NCI-H1105 (cell line): ENCODE data around the gene PIGU.
A peak's percentile ranks its signal among the peaks of the same experiment; 100 is the strongest.

Source experiments
- DNase-seq: peaks from one replicate; lab custom pipeline; 2025; lab: John Stamatoyannopoulos, UW

PIGU gene

DNA sequence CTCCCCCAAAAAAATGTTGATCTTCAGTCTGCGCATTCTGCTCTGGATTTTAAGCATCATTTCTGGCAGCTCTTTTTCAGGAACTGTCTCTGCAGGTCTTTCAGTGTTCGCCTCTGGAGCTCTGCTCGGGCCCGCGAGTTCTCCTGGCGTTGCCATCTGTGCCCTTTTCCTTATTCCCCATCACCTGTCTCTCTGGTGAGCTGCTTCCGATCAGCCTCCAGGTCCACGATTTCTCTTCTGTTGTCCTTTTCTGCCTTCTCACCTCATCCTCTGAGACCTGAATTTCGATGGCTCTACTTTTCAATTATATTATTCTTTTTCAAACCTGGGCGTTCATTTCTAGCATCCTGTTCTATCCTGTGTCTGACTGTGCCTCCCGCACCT lies 119.0 kb downstream of the PIGU start:
- peak; percentile 46 for DNase-seq

- no peak for DNase-seq
Observed at GRCh38 chr20:34553366-34553867, 123.5 kb downstream of the PIGU start.

GRCh38 chr20:34552569-34552968 lies 124.3 kb downstream of the PIGU start:
- DNase-seq: no peak

- no peak for DNase-seq
Observed at GRCh38 chr20:34549929-34550305, 127.0 kb downstream of the PIGU start.

DNA sequence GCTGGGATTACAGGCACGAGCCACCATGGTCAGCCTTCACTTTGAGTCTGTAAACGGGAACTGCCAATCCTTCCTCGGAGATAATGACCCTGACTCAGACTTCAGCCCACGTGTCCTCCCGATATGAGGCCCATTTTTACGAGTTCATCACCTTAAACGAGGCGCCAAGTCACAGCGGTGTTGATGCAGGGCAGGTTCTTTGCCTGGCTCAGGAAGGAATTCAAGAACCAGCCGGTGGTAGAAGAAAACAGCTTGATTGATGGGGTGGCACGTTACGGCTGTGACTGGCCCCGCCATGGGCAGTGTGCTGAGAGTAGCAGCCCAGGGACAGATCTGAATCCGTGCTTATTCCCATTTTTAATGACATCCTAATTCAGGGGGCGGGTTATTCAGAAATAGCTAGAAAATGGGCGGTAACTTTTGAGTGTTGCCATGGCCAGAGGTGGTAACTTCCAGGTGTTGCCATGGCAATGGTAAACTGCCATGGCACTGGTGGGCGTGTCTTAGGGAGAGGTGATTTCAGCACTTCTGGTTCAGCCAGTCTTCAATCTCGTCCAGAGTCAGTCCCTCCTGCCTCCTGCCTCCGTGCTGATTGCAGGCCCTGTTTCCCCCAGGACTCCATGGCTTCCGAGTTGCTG lies 127.5 kb downstream of the PIGU start:
- DNase-seq: peak; percentile 33

DNA sequence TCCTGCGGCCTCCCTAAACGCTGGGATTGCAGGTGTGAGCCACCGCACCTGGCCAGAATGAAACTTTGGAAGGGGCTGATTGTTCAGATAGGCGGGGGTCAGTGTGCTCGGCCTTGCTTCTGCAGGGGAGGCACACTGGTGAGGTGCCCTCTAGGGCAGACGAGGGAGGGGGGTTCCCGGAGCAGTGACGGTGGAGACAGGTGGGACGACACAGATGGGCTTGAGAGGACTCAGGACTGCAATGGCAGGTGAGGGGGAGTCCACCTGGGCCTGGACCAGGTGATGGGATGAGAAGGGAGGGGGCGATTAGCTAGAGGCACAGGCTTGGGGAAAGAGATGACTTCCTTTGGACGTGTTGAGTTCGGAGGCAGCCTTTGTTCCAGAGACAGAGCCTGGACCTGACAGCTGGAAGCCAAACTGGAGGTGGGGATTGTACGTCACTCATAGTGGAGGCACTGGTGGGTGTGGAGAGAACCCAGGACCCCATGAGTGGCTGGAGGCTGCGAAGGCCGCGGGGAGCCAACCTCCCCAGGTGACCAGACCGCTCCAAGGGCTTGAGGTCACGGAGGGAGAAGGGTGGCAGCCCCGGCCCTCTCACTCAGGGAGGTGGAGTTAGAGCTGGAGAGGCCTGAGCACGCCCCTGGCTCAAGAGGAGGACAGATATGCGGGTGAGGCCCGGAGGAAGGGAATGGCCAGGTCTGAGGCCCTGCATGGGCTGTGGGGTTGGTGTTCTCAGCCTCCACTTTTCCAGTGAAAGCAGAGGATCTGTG lies 128.9 kb downstream of the PIGU start:
- no peak for DNase-seq

DNA sequence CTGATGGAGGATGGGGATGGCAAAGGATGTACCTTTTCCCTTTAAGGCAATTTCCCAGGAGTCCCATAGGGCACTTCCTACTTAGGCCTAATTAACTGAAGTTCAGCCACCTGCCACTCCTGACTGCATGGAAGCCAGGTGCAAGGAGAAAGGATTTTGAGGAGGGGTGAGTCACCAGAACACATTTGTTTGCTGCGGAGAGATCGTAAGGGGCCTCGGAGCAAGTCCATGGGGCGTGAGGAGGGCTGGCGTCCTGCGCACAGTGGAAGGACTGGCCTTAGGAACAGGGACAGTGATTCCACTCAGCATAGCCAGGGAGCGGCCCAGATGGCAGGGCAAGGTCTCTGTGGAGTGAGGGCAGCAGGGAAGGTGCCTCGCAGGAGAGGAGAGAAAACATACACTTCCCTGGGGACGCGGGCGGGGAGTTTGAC lies 130.1 kb downstream of the PIGU start:
- DNase-seq: peak; percentile 85

- no peak for DNase-seq
Observed at GRCh38 chr20:34544109-34544796, 132.6 kb downstream of the PIGU start.

- DNase-seq: no peak
Observed at GRCh38 chr20:34543463-34544056, 133.3 kb downstream of the PIGU start.

DNA sequence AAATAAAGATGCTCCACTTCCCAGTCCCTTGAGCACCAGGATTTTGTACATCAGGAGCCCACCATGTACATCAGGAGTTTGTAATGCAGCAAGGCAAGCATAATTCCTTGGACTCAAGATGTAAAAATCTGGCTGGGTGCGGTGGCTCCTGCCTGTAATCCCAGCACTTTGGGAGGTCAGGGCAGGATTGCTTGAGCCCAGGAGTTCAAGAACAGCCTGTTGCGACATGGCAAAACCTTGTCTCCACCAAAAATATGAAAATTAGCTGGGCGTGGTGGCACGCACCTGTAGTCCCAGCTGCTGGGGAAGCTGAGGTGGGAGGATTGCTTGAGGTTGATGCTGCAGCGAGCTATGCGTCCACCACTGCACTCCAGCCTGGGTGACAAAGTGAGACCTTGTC lies 134.5 kb downstream of the PIGU start:
- no peak for DNase-seq

DNA sequence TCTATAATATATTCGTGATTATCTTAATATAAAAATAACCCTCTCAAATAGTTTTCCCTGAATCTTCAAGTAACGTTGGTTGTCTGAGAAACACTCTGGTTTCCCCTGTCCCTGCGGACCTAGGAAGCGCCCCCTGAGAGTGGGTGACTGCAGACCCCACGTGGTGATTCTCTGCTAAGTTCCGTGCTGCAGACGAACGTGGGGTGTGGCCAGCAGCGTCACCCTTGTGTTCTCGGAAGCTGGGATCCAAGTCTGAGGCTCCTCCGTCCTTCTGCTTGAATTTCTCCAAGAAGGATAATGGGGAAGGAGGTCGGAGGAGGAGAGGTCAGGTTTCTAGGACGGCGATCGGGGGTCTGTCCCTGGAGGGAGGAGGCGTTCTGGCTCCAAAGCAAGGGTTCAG lies 135.0 kb downstream of the PIGU start:
- no peak for DNase-seq

DNA sequence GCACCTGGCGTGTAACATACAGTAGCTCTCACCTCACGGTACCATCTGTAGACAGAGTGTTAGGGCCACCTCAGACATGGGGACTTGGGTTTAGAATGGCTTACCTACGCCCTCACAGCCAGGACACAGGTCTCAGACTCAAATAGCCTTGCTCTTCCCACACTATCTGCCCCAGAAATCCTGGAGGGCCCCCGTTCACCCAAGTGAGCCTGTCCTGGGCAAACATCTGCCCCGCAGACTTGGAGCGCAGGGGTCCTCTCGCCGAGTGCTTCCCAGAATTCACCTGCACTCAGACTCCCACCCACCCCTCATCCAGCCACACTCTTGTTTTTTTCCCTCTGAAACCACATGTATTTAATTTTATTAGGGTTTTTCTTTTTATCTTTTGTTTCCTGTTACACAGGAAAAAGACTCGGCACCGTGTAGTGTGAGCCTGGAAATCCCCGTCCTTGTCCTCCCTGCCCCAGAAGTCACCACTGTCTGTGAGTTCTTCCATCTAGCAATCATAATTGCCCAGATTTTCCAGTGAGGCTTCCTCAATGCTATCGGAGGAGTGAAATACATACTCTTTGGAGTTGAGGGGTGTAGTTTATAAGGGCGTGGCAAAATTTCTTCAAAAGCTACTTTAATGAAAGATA lies 135.5 kb downstream of the PIGU start:
- no peak for DNase-seq

GRCh38 chr20:34540596-34541263 lies 136.2 kb downstream of the PIGU start:
- DNase-seq: no peak

GRCh38 chr20:34539756-34540155 lies 137.1 kb downstream of the PIGU start:
- DNase-seq: no peak

GRCh38 chr20:34538671-34539123 lies 138.2 kb downstream of the PIGU start:
- DNase-seq: peak; percentile 54

- no peak for DNase-seq
Observed at GRCh38 chr20:34537651-34538050, 139.2 kb downstream of the PIGU start.

DNA sequence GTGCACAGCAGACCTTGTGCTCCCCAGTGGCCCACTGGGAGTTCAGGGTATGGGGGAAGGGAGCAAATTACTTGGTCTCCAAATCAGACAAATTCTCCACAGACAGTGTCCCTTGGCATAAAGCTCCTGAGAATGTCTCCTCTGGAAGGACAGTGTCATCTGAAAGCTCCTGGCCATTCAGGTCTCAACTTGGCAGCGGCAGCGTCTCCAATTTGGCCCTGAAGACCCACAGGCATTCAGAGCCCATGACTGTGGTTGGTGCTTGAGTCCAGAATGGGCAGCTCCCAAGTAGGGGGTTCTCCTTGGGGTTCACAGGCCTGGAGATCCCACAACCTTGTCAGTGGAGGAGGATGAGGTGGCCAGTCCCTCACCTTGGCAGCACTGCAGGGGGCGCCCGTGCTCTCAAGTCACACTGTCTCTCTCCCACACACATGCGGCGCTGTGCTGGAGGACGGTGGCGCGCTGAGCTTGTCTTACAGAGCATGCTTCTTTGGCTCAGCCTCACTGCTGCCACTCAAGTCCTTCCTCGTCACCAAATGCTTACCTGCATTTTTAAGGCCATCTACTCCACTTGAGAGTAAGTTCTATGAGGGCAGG lies 140.0 kb downstream of the PIGU start:
- no peak for DNase-seq

GRCh38 chr20:34535857-34536256 lies 141.0 kb downstream of the PIGU start:
- no peak for DNase-seq

GRCh38 chr20:34535301-34535840 lies 141.5 kb downstream of the PIGU start:
- DNase-seq: no peak

- DNase-seq: no peak
Observed at GRCh38 chr20:34534391-34535165, 142.3 kb downstream of the PIGU start.
